Esophagus squamous epithelium (tissue), 4 donors: Measurements from ENCODE around the gene IL10RA.

Experiments used
- CTCF ChIP-seq, 6 experiments: fragments of 450-650 bp in 4 of 6; fragments of 200-600 bp in 2 of 6; sonication (generic) in 2 of 6; IDR thresholded peaks; one replicate each; pipeline ENCODE4 v1.5.1; 2016 to 2019; ENCODE audit warnings: antibody characterized with exemption in 6 of 6, mild to moderate bottlenecking in 4 of 6, moderate library complexity in 4 of 6
- POLR2A ChIP-seq, 4 donors: fragments of 450-650 bp; IDR thresholded peaks; one replicate each; pipeline ENCODE4 v1.6.1; 2017; ENCODE audit warnings: antibody characterized with exemption in 4 of 4, mild to moderate bottlenecking in 4 of 4, moderate library complexity in 3 of 4

- TF ChIP-seq CTCF (IDR thresholded peaks at IDR 0.05), result no peak
- TF ChIP-seq POLR2A (IDR thresholded peaks at IDR 0.05), result no peak
Measured at GRCh38 chr11:117941976-117942654, 44.1 kb upstream of the IL10RA start.
